ENCODE data around the gene CYP3A4. TPM values are rescaled to one million over a fixed set of nuclear protein-coding genes. Genes with fewer than 3 reads are reported as not detected.

Gene CYP3A4
- 0.05 to 0.14 TPM (median 0.08 TPM) in 4 of 5 replicates, not detected in the other for total RNA-seq (2022; extraction: Qiagen RNA extraction)

DNA sequence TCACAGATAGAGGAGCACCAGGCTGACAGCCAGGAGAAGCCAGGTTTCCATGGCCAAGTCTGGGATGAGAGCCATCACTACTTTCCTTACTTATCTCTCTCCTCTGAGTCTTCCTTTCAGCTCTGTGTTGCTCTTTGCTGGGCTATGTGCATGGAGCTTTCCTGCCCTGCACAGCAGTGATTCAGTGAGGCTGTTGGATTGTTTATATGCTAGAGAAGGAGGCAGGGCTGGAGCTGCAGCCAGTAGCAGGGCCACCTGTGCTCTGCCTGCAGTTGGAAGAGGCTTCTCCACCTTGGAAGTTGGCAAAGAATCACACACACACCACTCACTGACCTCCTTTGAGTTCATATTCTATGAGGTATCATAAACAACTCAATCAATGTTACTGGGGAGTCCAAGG is at the start of gene CYP3A4:
CYP3A4 (minus strand) TSS at position 178 of the 400 bp plus-strand sequence; CDS start at position 75, 103 bp downstream.

GRCh38 chr7:99734987-99735386 is 49.0 kb downstream of the CYP3A4 start, which contains the start of gene CYP3A7:
CYP3A7 (minus strand) TSS chr7:99735196; CDS start chr7:99735093, 103 bp downstream.

Other genes with a start within 250 kb of the CYP3A4 start
- gene FAM200A, start 232.1 kb downstream of the CYP3A4 start, total RNA-seq (2022; extraction: Qiagen RNA extraction), result 5.6 to 6.6 TPM (median 5.9 TPM) in 5 replicates
- 45.8 to 56.3 TPM (median 50.9 TPM) in 5 replicates for gene ZNF655, start 225.5 kb downstream of the CYP3A4 start, total RNA-seq (2022; extraction: Qiagen RNA extraction)
- 0.32 to 1.3 TPM (median 1.1 TPM) in 5 replicates for gene TMEM225B, start 185.9 kb downstream of the CYP3A4 start, total RNA-seq (2022; extraction: Qiagen RNA extraction)
- 7.7 to 10.1 TPM (median 9.6 TPM) in 5 replicates for gene ZSCAN25, start 167.2 kb downstream of the CYP3A4 start, total RNA-seq (2022; extraction: Qiagen RNA extraction)
- 1.3 to 1.8 TPM (median 1.4 TPM) in 5 replicates for gene CYP3A5, start 104.2 kb downstream of the CYP3A4 start, total RNA-seq (2022; extraction: Qiagen RNA extraction)
- gene CYP3A7, start 49.0 kb downstream of the CYP3A4 start, total RNA-seq (2022; extraction: Qiagen RNA extraction), result not detected in 5 replicates
- not detected in 5 replicates for gene CYP3A43, start 43.8 kb upstream of the CYP3A4 start, total RNA-seq (2022; extraction: Qiagen RNA extraction)
- not detected in 5 replicates for gene OR2AE1, start 92.8 kb upstream of the CYP3A4 start, total RNA-seq (2022; extraction: Qiagen RNA extraction)
- gene TRIM4, start 135.3 kb upstream of the CYP3A4 start, total RNA-seq (2022; extraction: Qiagen RNA extraction), result 24.5 to 26.8 TPM (median 25.8 TPM) in 5 replicates
- gene GJC3, start 145.4 kb upstream of the CYP3A4 start, total RNA-seq (2022; extraction: Qiagen RNA extraction), result 0.08 to 0.15 TPM (median 0.09 TPM) in 3 of 5 replicates, not detected in the others
- 0.21 to 0.22 TPM in 2 of 5 replicates, not detected in the others for gene AZGP1, start 191.8 kb upstream of the CYP3A4 start, total RNA-seq (2022; extraction: Qiagen RNA extraction)
- 7.5 to 12.8 TPM (median 10.7 TPM) in 5 replicates for gene ZKSCAN1, start 231.4 kb upstream of the CYP3A4 start, total RNA-seq (2022; extraction: Qiagen RNA extraction)